AG04450 (cell line): ENCODE data around the gene EEF2. TPM values are rescaled to one million over a fixed set of nuclear protein-coding genes. Genes with fewer than 3 reads are reported as not detected.
"Not testable (repeated sequence)": the region's sequence is repeated elsewhere in the genome, so short reads cannot be mapped to it uniquely, and the experiment has no call there.

Source experiments
- CTCF ChIA-PET: fragments of 300-600, 350-600 bp; formaldehyde crosslinking; extraction: SDS; loops from one replicate; lab custom pipeline; 2022; ENCODE audit warnings: antibody characterized with exemption, inconsistent platforms; lab: Charles Lee
- POLR2A ChIA-PET: fragments of 350-600 bp; formaldehyde crosslinking; extraction: SDS; loops from one replicate; lab custom pipeline; 2021; ENCODE audit warnings: antibody characterized with exemption, inconsistent platforms; lab: Yijun Ruan, JAX
- DNase-seq: peaks from one replicate; pipeline ENCODE4 v3.0.0-alpha.2; 2011; ENCODE audit warnings: low read depth, low spot score
- H3K27ac ChIP-seq: one replicate; pipeline ENCODE4 v1.5.1; 2012; ENCODE audit warnings: low read depth, low read length, control low read depth
- H3K27me3 ChIP-seq: one replicate; pipeline ENCODE4 v1.6.0; 2012; ENCODE audit warnings: low read length; ENCODE audit not compliant: control insufficient read depth, insufficient read depth
- H3K4me3 ChIP-seq: 2 replicates; pipeline ENCODE4 v1.5.1; 2011; ENCODE audit warnings: mild to moderate bottlenecking, low read depth, low read length, control low read depth
- H3K9me3 ChIP-seq: 2 replicates; pipeline ENCODE4 v1.5.1; 2012; ENCODE audit warnings: low read length; ENCODE audit not compliant: control insufficient read depth, insufficient read depth
- polyA plus RNA-seq: library from polyadenylated mRNA; depleted of rRNA; stranded (reverse); fragments of >200 nt; gene quantifications from 2 replicates; pipeline ENCODE4 v1.2.3, GENCODE V29; 2011
- TF ChIP-seq, protein P1 (sequence below): IDR thresholded peaks from 2 replicates; pipeline ENCODE4 v1.5.1; 2011; ENCODE audit warnings: low read depth, low read length, control low read depth, inconsistent platforms

The EEF2 gene
- polyA plus RNA-seq, 1 experiment: 1,648 TPM

- no peaks in the 10 kb centered on the region for H3K27me3 ChIP-seq
- CTCF ChIA-PET: no interaction called here
- H3K9me3 ChIP-seq: no peaks in the 10 kb centered on the region; the same call in 1 of the 2 replicates
- H3K4me3 ChIP-seq: no peak overlapping the region
- DNase-seq: no peak
- POLR2A ChIA-PET: no interaction called here
- H3K27ac ChIP-seq: no peak overlapping the region
- TF ChIP-seq, protein P1, sequence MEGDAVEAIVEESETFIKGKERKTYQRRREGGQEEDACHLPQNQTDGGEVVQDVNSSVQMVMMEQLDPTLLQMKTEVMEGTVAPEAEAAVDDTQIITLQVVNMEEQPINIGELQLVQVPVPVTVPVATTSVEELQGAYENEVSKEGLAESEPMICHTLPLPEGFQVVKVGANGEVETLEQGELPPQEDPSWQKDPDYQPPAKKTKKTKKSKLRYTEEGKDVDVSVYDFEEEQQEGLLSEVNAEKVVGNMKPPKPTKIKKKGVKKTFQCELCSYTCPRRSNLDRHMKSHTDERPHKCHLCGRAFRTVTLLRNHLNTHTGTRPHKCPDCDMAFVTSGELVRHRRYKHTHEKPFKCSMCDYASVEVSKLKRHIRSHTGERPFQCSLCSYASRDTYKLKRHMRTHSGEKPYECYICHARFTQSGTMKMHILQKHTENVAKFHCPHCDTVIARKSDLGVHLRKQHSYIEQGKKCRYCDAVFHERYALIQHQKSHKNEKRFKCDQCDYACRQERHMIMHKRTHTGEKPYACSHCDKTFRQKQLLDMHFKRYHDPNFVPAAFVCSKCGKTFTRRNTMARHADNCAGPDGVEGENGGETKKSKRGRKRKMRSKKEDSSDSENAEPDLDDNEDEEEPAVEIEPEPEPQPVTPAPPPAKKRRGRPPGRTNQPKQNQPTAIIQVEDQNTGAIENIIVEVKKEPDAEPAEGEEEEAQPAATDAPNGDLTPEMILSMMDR: no peak
These were observed 25.5 kb upstream of the EEF2 start for GRCh38 chr19:4010808-4011110.

GRCh38 chr19:4009990-4010807, 24.9 kb upstream of the EEF2 start:
- peak overlapping the region; percentile 61 for H3K27ac ChIP-seq
- H3K4me3 ChIP-seq: peak overlapping the region; percentile 39
- TF ChIP-seq, protein P1: no peak
- ChIA-PET POLR2A (interaction anchor here (1.4 kb wide), 1 partner anchor 25 kb away, joined by 8 read pairs; the partner anchor contains the start of gene EEF2), CTCF (interaction anchor here (5.4 kb wide), 1 partner anchor 22 kb away, joined by 39 read pairs; no protein-coding TSS in a partner anchor)
- DNase-seq: no peak
- no peaks in the 10 kb centered on the region for H3K27me3 ChIP-seq
- no peaks in the 10 kb centered on the region; the same call in 1 of the 2 replicates for H3K9me3 ChIP-seq

DNA sequence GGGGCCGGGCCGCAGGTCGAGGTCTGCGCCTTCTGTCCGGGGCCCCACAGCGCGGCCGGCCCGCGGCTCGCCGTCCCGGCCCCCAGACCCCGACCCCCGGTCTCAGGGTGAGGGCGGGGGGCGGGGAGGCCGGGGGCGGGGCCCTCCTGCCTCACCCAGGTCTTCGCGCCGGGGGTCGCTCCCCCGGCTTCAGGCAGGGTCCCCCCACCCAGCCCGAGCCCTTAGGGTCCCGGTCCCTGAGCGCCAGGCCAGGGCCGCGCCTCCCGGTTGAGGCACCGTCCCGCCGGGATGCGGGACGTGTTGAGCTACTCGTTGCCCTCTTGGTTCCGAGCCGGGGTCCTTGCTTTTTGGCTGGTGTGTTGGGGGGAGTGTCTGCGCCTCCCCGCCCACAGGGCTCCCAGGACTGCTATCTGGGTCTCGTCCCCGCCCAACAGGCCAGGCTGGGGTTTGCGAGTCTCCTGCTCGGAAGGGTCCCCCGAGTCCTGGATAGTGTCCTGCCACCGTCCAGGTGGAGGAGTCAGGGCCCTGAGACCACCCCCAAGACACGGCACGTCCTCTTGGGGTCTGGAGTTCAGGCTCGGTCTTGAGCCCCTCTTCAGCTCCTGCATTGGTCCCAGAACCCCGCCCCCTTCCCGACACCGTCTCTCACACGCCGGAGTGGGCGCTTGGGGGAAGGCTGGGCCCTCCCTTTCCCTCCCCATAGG, 22.7 kb upstream of the EEF2 start:
- no peak overlapping the region for H3K27ac ChIP-seq
- no peaks in the 10 kb centered on the region for H3K27me3 ChIP-seq
- TF ChIP-seq, protein P1: no peak
- CTCF ChIA-PET: interaction anchor here (5.4 kb wide), 1 partner anchor 20 kb away, joined by 39 read pairs; no protein-coding TSS in a partner anchor
- POLR2A ChIA-PET: interaction anchor here (0.6 to 1.3 kb wide), 5 partner anchors 17 to 109 kb away, joined by 3 to 6 read pairs (median 3); partner anchors contain the start of gene EEF2
- H3K9me3 ChIP-seq: no peaks in the 10 kb centered on the region; the same call in 1 of the 2 replicates
- no peak for DNase-seq
- peak overlapping the region; percentile 94 for H3K4me3 ChIP-seq

- TF ChIP-seq, protein P1: no peak
- CTCF ChIA-PET: interaction anchor here (0.6 to 5.4 kb wide), 2 partner anchors 19 to 244 kb away, joined by 5 to 39 read pairs; partner anchors contain the start of gene MRPL54
- peak; percentile 69 for DNase-seq
- Histone ChIP-seq H3K27ac (no peak within 1 kb of the TSS), H3K4me3 (peak within 1 kb of the TSS; percentile 94), H3K9me3 (no peaks in the 10 kb centered on the region; the same call in 1 of the 2 replicates), H3K27me3 (no peaks in the 10 kb centered on the region)
- POLR2A ChIA-PET: interaction anchor here (0.6 to 1.3 kb wide), 7 partner anchors 17 to 109 kb away, joined by 3 to 11 read pairs (median 4); partner anchors contain the start of gene EEF2
These were observed 22.0 kb upstream of the EEF2 start, which contains the start of gene PIAS4 for GRCh38 chr19:4007021-4007835. Gene PIAS4, plus strand, starts transcription at chr19:4007736. Its CDS starts 25 bp downstream, at chr19:4007761.

- DNase-seq, H3K27ac ChIP-seq, H3K4me3 ChIP-seq, H3K9me3 ChIP-seq, H3K27me3 ChIP-seq: not testable (repeated sequence)
- CTCF ChIA-PET: interaction anchor here (5.4 kb wide), 1 partner anchor 17 kb away, joined by 39 read pairs; no protein-coding TSS in a partner anchor
- POLR2A ChIA-PET: interaction anchor here (0.7 kb wide), 2 partner anchors 20 to 33 kb away, joined by 3 to 8 read pairs; partner anchors contain the start of gene EEF2
These were observed 20.2 kb upstream of the EEF2 start for GRCh38 chr19:4005436-4005835.

DNA sequence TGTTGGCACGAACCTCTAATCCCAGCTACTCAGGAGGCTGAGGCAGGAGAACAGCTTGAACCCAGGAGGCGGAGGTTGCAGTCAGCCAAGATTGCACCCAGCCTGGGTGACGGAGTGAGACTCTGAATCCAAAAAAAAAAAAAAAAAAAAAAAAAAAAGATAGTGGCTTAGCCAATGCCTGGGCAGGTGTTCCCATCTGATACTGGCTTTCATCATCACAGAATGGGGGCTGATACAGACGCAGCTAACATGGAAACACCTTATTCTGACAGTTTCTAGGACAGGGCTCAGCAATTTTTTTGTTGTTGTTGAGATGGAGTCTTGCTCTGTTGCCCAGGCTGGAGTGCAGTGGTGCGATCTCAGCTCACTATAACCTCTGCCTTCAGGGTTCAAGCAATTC, 15.5 kb upstream of the EEF2 start:
- not testable (repeated sequence) for H3K4me3 ChIP-seq
- CTCF ChIA-PET: interaction anchor here (1.1 to 1.8 kb wide), 2 partner anchors 10 to 13 kb away, joined by 7 to 15 read pairs; no protein-coding TSS in a partner anchor

More for the DNA sequence above, 15.5 kb upstream of the EEF2 start:
- H3K27ac ChIP-seq, H3K27me3 ChIP-seq, H3K9me3 ChIP-seq, DNase-seq, POLR2A ChIA-PET: not testable (repeated sequence)
